ENCODE results near the gene DNAJC2.

Gene DNAJC2

GRCh38 chr7:103369432-103369831, 24.9 kb upstream of the DNAJC2 start:
- Histone ChIP-seq H4K91ac (ENCODE audit: low read depth, low read length, poor library complexity) (no peak overlapping the region), H2BK15ac (ENCODE audit: low read length) (no peak overlapping the region), H3K36me3 (replicated peaks in 1 of 2; ENCODE audit: control insufficient read depth in 2 of 2, insufficient read depth in 2 of 2, low read length in 2 of 2) (peaks cover 12 to 56% of the 10 kb centered on the region in 2 donors), H3K18ac (ENCODE audit: low read length) (no peak overlapping the region), H2BK5ac (ENCODE audit: low read length) (no peak overlapping the region), H3K4me3 (ENCODE audit: low read length in 2 of 2) (no peak overlapping the region), H3K9ac (ENCODE audit: low read depth, low read length, poor library complexity) (no peak overlapping the region), H3K4ac (ENCODE audit: low read length) (no peak overlapping the region), H2BK12ac (ENCODE audit: low read length) (no peak overlapping the region), H4K8ac (ENCODE audit: low read depth, low read length) (no peak overlapping the region), H3K23ac (ENCODE audit: low read depth, low read length, poor library complexity) (no peak overlapping the region), H3K9me3 (replicated peaks in 1 of 2; ENCODE audit: control insufficient read depth in 2 of 2, insufficient read depth in 1 of 2, low read depth in 1 of 2, low read length in 2 of 2) (no peaks in the 10 kb centered on the region), H2BK120ac (ENCODE audit: low read depth, low read length) (no peak overlapping the region), H3K27me3 (ENCODE audit: control insufficient read depth in 3 of 3, insufficient read depth in 3 of 3, low read depth in 1 of 3, low read length in 3 of 3) (no peaks in the 10 kb centered on the region), H3K79me1 (ENCODE audit: low read depth, low read length) (no peaks in the 10 kb centered on the region), H3K4me1 (ENCODE audit: control insufficient read depth in 2 of 2, insufficient read depth in 1 of 2, low read depth in 1 of 2, low read length in 2 of 2) (no peaks in the 10 kb centered on the region), H3K27ac (replicated peaks; ENCODE audit: low read length) (no peak overlapping the region), H2AK5ac (ENCODE audit: low read depth, low read length) (no peak overlapping the region), H3K14ac (ENCODE audit: low read length) (no peak overlapping the region), H2AFZ (ENCODE audit: low read length) (no peak overlapping the region), H3K4me2 (ENCODE audit: insufficient read depth, low read length, poor library complexity, severe bottlenecking) (no peak overlapping the region)
- DNase-seq (ENCODE audit: low spot score): no peak
- no CpG with 5 or more reads among the region's 5 CpGs for WGBS, 2 donors (ENCODE audit: extremely low coverage in 2 of 2, insufficient read length in 2 of 2, insufficient replicate concordance in 1 of 2)

- WGBS, 2 donors (ENCODE audit: extremely low coverage in 2 of 2, insufficient read length in 2 of 2, insufficient replicate concordance in 1 of 2): no CpG with 5 or more reads among the region's 1 CpG
- Histone ChIP-seq H3K36me3 (replicated peaks in 1 of 2; ENCODE audit: control insufficient read depth in 2 of 2, insufficient read depth in 2 of 2, low read length in 2 of 2) (peaks cover 2 to 43% of the 10 kb centered on the region in 2 donors), H3K4me3 (ENCODE audit: low read length in 2 of 2) (no peak overlapping the region), H3K27ac (replicated peaks; ENCODE audit: low read length) (no peak overlapping the region), H2AFZ (ENCODE audit: low read length) (no peak overlapping the region), H2BK12ac (ENCODE audit: low read length) (no peak overlapping the region), H2BK5ac (ENCODE audit: low read length) (no peak overlapping the region), H3K18ac (ENCODE audit: low read length) (no peak overlapping the region), H3K27me3 (ENCODE audit: control insufficient read depth in 3 of 3, insufficient read depth in 3 of 3, low read depth in 1 of 3, low read length in 3 of 3) (no peaks in the 10 kb centered on the region), H4K91ac (ENCODE audit: low read depth, low read length, poor library complexity) (no peak overlapping the region), H4K8ac (ENCODE audit: low read depth, low read length) (no peak overlapping the region), H3K14ac (ENCODE audit: low read length) (no peak overlapping the region), H3K79me1 (ENCODE audit: low read depth, low read length) (peaks cover 5% of the 10 kb centered on the region), H2AK5ac (ENCODE audit: low read depth, low read length) (no peak overlapping the region), H3K9me3 (replicated peaks in 1 of 2; ENCODE audit: control insufficient read depth in 2 of 2, insufficient read depth in 1 of 2, low read depth in 1 of 2, low read length in 2 of 2) (no peaks in the 10 kb centered on the region), H3K9ac (ENCODE audit: low read depth, low read length, poor library complexity) (no peak overlapping the region), H3K4ac (ENCODE audit: low read length) (no peak overlapping the region), H3K4me1 (ENCODE audit: control insufficient read depth in 2 of 2, insufficient read depth in 1 of 2, low read depth in 1 of 2, low read length in 2 of 2) (peaks cover 3 to 6% of the 10 kb centered on the region in 2 donors), H2BK120ac (ENCODE audit: low read depth, low read length) (no peak overlapping the region), H3K4me2 (ENCODE audit: insufficient read depth, low read length, poor library complexity, severe bottlenecking) (no peak overlapping the region), H3K23ac (ENCODE audit: low read depth, low read length, poor library complexity) (no peak overlapping the region), H2BK15ac (ENCODE audit: low read length) (no peak overlapping the region)
- no peak for DNase-seq (ENCODE audit: low spot score)
Observed at GRCh38 chr7:103349805-103350204, 5.2 kb upstream of the DNAJC2 start.

- WGBS, 2 donors (ENCODE audit: extremely low coverage in 2 of 2, insufficient read length in 2 of 2, insufficient replicate concordance in 1 of 2): no CpG with 5 or more reads among the region's 2 CpGs
- H3K27ac ChIP-seq (replicated peaks; ENCODE audit: low read length): no peak overlapping the region
- H3K27me3 ChIP-seq (ENCODE audit: control insufficient read depth in 3 of 3, insufficient read depth in 3 of 3, low read depth in 1 of 3, low read length in 3 of 3): no peaks in the 10 kb centered on the region
- no peak overlapping the region for H3K23ac ChIP-seq (ENCODE audit: low read depth, low read length, poor library complexity)
- H2BK15ac ChIP-seq (ENCODE audit: low read length): no peak overlapping the region
- H2AK5ac ChIP-seq (ENCODE audit: low read depth, low read length): no peak overlapping the region
- H4K91ac ChIP-seq (ENCODE audit: low read depth, low read length, poor library complexity): no peak overlapping the region
- H3K4me2 ChIP-seq (ENCODE audit: insufficient read depth, low read length, poor library complexity, severe bottlenecking): no peak overlapping the region
- no peak overlapping the region for H3K4ac ChIP-seq (ENCODE audit: low read length)
- no peak overlapping the region for H2BK12ac ChIP-seq (ENCODE audit: low read length)
- H2BK5ac ChIP-seq (ENCODE audit: low read length): no peak overlapping the region
- H4K8ac ChIP-seq (ENCODE audit: low read depth, low read length): no peak overlapping the region
- H3K4me1 ChIP-seq (ENCODE audit: control insufficient read depth in 2 of 2, insufficient read depth in 1 of 2, low read depth in 1 of 2, low read length in 2 of 2): peaks cover 3 to 6% of the 10 kb centered on the region in 2 donors
- no peak for DNase-seq (ENCODE audit: low spot score)
- H3K9me3 ChIP-seq (replicated peaks in 1 of 2; ENCODE audit: control insufficient read depth in 2 of 2, insufficient read depth in 1 of 2, low read depth in 1 of 2, low read length in 2 of 2): no peaks in the 10 kb centered on the region
- no peak overlapping the region for H2AFZ ChIP-seq (ENCODE audit: low read length)
- peaks cover 8% of the 10 kb centered on the region for H3K79me1 ChIP-seq (ENCODE audit: low read depth, low read length)
- peaks cover 2 to 36% of the 10 kb centered on the region in 2 donors for H3K36me3 ChIP-seq (replicated peaks in 1 of 2; ENCODE audit: control insufficient read depth in 2 of 2, insufficient read depth in 2 of 2, low read length in 2 of 2)
- no peak overlapping the region for H3K18ac ChIP-seq (ENCODE audit: low read length)
- H3K14ac ChIP-seq (ENCODE audit: low read length): no peak overlapping the region
- no peak overlapping the region for H3K9ac ChIP-seq (ENCODE audit: low read depth, low read length, poor library complexity)
- no peak overlapping the region for H2BK120ac ChIP-seq (ENCODE audit: low read depth, low read length)
- H3K4me3 ChIP-seq (ENCODE audit: low read length in 2 of 2): peak overlapping the region in 1 of 2 donors; percentile 84
Observed at GRCh38 chr7:103348959-103349358, 4.4 kb upstream of the DNAJC2 start.

- H3K14ac ChIP-seq (ENCODE audit: low read length): no peak overlapping the region
- no peak overlapping the region for H3K23ac ChIP-seq (ENCODE audit: low read depth, low read length, poor library complexity)
- no peak overlapping the region for H2AK5ac ChIP-seq (ENCODE audit: low read depth, low read length)
- H3K9me3 ChIP-seq (replicated peaks in 1 of 2; ENCODE audit: control insufficient read depth in 2 of 2, insufficient read depth in 1 of 2, low read depth in 1 of 2, low read length in 2 of 2): no peaks in the 10 kb centered on the region
- H3K9ac ChIP-seq (ENCODE audit: low read depth, low read length, poor library complexity): no peak overlapping the region
- H3K18ac ChIP-seq (ENCODE audit: low read length): no peak overlapping the region
- H2BK12ac ChIP-seq (ENCODE audit: low read length): no peak overlapping the region
- H2BK120ac ChIP-seq (ENCODE audit: low read depth, low read length): no peak overlapping the region
- H3K79me1 ChIP-seq (ENCODE audit: low read depth, low read length): peaks cover 8% of the 10 kb centered on the region
- H3K36me3 ChIP-seq (replicated peaks in 1 of 2; ENCODE audit: control insufficient read depth in 2 of 2, insufficient read depth in 2 of 2, low read length in 2 of 2): peaks cover 2 to 31% of the 10 kb centered on the region in 2 donors
- H3K27me3 ChIP-seq (ENCODE audit: control insufficient read depth in 3 of 3, insufficient read depth in 3 of 3, low read depth in 1 of 3, low read length in 3 of 3): no peaks in the 10 kb centered on the region
- H3K4me3 ChIP-seq (ENCODE audit: low read length in 2 of 2): peak overlapping the region in 1 of 2 donors; percentile 84
- H3K4me2 ChIP-seq (ENCODE audit: insufficient read depth, low read length, poor library complexity, severe bottlenecking): no peak overlapping the region
- H2BK15ac ChIP-seq (ENCODE audit: low read length): no peak overlapping the region
- H2AFZ ChIP-seq (ENCODE audit: low read length): no peak overlapping the region
- no peak overlapping the region for H2BK5ac ChIP-seq (ENCODE audit: low read length)
- WGBS, 2 donors (ENCODE audit: extremely low coverage in 2 of 2, insufficient read length in 2 of 2, insufficient replicate concordance in 1 of 2): no CpG with 5 or more reads among the region's 13 CpGs
- H3K27ac ChIP-seq (replicated peaks; ENCODE audit: low read length): no peak overlapping the region
- no peak overlapping the region for H3K4ac ChIP-seq (ENCODE audit: low read length)
- H4K8ac ChIP-seq (ENCODE audit: low read depth, low read length): no peak overlapping the region
- H4K91ac ChIP-seq (ENCODE audit: low read depth, low read length, poor library complexity): no peak overlapping the region
- DNase-seq (ENCODE audit: low spot score): no peak
- H3K4me1 ChIP-seq (ENCODE audit: control insufficient read depth in 2 of 2, insufficient read depth in 1 of 2, low read depth in 1 of 2, low read length in 2 of 2): peaks cover 3 to 8% of the 10 kb centered on the region in 2 donors
Observed at GRCh38 chr7:103348452-103348851, 3.9 kb upstream of the DNAJC2 start.
